ENCODE measurements around the gene CLIP1.

DNA sequence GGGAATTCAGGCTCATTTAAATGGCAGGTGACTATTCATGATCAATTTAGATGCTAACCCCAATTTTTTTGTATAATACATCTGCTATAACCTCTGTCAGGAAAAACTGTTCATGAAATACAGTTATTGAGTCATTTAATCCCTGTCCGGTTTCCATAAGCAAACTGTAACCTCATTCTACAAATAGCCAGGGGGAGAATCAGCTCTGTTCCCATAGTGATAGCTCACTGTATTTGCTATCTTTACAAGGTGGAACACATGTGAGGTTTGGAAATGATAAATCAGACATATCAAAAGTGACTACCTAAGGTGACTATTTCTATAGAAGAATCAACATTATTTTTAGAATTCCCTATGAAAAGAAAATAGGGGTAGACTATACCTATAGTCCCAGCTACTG, 117.5 kb downstream of the CLIP1 start:
- TF ChIP-seq, protein P1, sequence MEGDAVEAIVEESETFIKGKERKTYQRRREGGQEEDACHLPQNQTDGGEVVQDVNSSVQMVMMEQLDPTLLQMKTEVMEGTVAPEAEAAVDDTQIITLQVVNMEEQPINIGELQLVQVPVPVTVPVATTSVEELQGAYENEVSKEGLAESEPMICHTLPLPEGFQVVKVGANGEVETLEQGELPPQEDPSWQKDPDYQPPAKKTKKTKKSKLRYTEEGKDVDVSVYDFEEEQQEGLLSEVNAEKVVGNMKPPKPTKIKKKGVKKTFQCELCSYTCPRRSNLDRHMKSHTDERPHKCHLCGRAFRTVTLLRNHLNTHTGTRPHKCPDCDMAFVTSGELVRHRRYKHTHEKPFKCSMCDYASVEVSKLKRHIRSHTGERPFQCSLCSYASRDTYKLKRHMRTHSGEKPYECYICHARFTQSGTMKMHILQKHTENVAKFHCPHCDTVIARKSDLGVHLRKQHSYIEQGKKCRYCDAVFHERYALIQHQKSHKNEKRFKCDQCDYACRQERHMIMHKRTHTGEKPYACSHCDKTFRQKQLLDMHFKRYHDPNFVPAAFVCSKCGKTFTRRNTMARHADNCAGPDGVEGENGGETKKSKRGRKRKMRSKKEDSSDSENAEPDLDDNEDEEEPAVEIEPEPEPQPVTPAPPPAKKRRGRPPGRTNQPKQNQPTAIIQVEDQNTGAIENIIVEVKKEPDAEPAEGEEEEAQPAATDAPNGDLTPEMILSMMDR (conservative IDR thresholded peaks at IDR 0.05 in 1 of 2, IDR thresholded peaks at IDR 0.05 in 1 of 2; ENCODE audit: extremely low read depth in 1 of 2, insufficient read depth in 1 of 2, low read depth in 1 of 2, low read length in 2 of 2): no peak
- TF ChIP-seq EZH2 (IDR thresholded peaks at IDR 0.05; ENCODE audit: borderline replicate concordance, low read length): no peak
